ENCODE data around the gene ANKRD1.
"Not testable (repeated sequence)": the region's sequence is repeated elsewhere in the genome, so short reads cannot be mapped to it uniquely, and the experiment has no call there.

GRCh38 chr10:90896916-90897315 is 24.0 kb downstream of the ANKRD1 start:
- not testable (repeated sequence) for TF ChIP-seq POLR2AphosphoS5 (IDR thresholded peaks at IDR 0.05; ENCODE audit: borderline replicate concordance, low read depth, low read length); EZH2 (IDR thresholded peaks at IDR 0.05); FOXP2 (optimal IDR thresholded peaks at IDR 0.05; ENCODE audit: control extremely low read depth, extremely low read length, insufficient read depth)

Measured in SK-N-MC (cell line).